GM03348 (cell line): ENCODE measurements around the gene ADISSP.

Experiments used
- DNase-seq: peaks from one replicate; pipeline ENCODE4 v3.0.0; 2012; ENCODE audit warnings: low spot score

Gene ADISSP

DNA sequence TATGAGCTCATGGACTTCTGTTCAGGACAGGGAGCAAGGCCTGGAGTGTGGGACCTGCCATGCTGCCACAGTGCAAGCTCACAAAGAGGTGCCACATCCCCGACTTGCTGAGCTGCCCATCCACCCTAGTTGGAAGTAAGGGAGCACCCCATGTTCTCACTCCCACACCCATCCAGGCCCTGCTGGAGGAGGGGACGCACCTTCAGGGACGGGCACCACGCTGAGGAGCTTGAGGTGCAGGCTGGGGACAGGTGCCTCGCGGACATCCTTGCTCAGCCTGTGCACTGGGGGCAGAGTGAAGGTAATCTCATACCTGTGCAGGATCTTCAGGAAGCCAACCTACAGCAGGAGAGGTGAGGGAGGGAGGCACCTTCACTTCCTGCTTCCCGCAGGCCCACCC, 12.3 kb downstream of the ADISSP start:
- DNase-seq: no peak

- no peak for DNase-seq
These were observed 13.3 kb downstream of the ADISSP start for GRCh38 chr20:3754276-3754630.

DNA sequence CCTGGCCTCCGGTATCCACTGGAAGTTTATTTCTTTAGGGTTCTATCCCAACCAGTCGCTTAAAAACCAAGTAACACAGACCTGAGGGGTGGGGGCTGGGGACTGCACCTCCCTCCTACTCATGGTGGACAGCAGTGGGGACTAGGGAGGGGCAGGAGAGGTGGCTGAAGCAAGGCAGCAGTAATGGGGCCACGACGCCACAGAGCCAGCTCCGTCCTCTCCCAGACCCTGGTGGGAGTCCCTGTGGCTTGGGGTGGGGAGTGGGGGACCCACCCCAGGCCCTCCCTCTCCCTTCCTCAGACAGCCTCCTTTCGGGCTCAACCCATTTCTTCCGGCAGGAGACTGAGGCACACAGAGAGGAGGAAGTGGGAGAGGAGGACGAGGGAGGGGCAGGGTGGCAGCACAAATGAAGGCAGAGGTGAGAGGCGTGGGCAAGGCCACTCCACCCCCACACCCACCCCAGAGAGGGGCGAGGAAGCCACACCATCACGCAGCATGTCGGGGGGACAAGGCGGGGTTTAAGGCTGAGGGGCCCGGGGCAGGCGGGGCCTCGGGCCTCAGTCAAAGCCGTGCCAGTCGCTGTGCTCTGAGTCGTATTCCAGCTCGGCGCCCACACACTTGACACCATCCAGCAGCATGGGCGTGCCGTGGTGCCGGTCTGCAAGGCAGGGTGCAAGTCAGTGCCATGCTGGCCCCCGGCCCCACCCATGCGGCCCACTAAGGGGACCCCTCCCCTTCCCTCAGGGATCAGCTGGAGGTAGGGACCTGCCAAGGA, 13.9 kb downstream of the ADISSP start:
- no peak for DNase-seq

GRCh38 chr20:3753098-3753497, 14.5 kb downstream of the ADISSP start:
- DNase-seq: peak; percentile 89

DNA sequence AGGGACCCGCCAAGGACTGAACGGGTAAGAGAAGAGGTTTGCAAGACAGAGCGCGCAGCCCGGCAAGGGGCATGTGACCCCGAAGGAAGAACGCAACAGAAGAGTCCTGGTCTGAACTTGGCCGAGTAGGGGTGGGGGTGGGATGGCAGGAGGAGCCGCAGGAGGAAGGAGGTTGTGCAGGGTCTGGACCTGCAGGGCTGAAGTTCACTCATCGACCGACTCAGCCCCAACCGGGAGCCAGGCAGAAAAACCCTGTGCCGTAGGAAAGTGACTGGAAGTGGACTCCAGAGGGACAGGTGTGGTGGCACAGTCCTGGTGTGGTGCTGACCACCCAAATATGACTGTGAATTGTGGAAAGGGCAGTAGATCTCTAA, 15.2 kb downstream of the ADISSP start:
- no peak for DNase-seq

GRCh38 chr20:3751675-3752385, 15.7 kb downstream of the ADISSP start:
- DNase-seq: no peak

- no peak for DNase-seq
These were observed 16.3 kb downstream of the ADISSP start for GRCh38 chr20:3751305-3751674.

DNA sequence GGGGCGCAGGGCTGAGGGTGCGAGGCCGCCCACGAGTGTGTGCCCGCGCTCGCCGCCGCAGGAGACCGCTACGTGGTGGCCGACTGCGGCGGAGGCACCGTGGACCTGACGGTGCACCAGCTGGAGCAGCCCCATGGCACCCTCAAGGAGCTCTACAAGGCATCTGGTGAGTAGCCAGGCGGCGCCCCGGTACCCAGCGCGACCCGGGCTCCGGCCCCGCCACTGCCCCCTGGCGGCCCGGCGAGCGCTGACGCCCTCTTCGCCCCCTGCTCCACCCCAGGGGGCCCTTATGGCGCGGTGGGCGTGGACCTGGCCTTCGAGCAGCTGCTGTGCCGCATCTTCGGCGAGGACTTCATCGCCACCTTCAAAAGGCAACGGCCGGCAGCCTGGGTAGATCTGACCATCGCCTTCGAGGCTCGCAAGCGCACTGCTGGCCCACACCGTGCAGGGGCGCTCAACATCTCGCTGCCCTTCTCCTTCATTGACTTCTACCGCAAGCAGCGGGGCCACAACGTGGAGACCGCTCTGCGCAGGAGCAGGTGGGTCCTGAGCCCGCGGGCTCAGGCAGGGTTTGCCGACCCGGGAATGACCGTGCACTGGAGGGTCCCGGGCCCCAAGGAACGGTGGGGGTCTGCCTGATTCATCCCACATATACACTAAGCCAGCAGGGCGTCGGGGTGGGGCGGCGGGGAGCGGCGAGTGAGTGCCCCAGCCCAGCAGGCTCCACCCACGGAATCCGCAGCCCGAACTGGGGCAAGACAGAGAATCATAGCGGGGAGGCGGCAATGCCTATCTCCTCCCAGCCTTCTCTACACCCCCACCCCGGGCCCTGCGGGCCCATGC, 17.6 kb downstream of the ADISSP start:
- DNase-seq: peak; percentile 62

- no peak for DNase-seq
These were observed 18.4 kb downstream of the ADISSP start for GRCh38 chr20:3749087-3749688.

GRCh38 chr20:3748073-3748472, 19.5 kb downstream of the ADISSP start:
- no peak for DNase-seq

DNA sequence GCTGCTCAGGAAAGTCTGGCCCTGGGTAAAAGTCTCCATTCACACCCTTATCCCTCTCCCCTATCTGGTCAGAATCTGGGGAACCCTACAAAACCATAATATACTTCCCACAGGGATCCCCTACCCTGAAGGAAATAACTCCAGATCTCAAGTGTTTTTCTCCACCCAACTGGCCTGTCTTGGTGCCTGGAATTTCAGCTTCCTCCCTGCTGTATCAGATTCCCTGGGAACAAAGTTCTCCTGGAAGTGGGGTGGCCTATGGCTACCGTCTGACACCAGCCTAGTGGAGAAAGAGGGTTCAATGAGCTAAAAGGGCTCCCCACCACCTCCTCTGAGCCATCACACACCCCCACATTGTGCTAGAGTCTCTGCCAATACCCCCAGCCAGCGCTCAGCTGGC, 20.1 kb downstream of the ADISSP start:
- DNase-seq: no peak

DNA sequence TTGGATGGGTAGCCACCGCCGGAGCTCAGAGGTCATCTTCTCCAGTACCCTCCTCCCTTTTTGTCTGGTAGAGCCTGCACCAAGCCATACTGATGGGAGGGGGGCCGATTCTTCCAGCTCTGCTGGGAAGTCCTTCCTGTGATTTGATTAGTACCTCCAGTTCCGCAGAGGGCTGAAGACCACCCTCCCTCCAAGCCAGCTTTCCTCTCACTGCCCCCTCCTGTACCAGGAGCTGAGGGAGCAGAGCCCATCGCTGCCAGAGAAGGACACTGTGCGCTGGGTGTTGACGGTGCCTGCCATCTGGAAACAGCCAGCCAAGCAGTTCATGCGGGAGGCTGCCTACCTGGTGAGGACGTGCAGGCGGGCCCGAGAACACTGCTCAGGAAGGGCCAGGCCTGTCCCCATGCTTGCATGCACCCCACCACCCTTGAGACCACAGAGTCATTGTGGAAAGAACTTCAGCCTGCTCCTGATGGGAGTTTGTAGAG, 21.8 kb downstream of the ADISSP start:
- DNase-seq: no peak

- no peak for DNase-seq
These were observed 22.5 kb downstream of the ADISSP start for GRCh38 chr20:3744806-3745685.

- no peak for DNase-seq
These were observed 23.5 kb downstream of the ADISSP start for GRCh38 chr20:3744037-3744436.

GRCh38 chr20:3743251-3743650, 24.3 kb downstream of the ADISSP start:
- no peak for DNase-seq

- DNase-seq: no peak
These were observed 25.6 kb downstream of the ADISSP start for GRCh38 chr20:3741836-3742458.

- no peak for DNase-seq
These were observed 26.8 kb downstream of the ADISSP start for GRCh38 chr20:3740615-3741301.

- no peak for DNase-seq
These were observed 27.6 kb downstream of the ADISSP start for GRCh38 chr20:3739926-3740451.

DNA sequence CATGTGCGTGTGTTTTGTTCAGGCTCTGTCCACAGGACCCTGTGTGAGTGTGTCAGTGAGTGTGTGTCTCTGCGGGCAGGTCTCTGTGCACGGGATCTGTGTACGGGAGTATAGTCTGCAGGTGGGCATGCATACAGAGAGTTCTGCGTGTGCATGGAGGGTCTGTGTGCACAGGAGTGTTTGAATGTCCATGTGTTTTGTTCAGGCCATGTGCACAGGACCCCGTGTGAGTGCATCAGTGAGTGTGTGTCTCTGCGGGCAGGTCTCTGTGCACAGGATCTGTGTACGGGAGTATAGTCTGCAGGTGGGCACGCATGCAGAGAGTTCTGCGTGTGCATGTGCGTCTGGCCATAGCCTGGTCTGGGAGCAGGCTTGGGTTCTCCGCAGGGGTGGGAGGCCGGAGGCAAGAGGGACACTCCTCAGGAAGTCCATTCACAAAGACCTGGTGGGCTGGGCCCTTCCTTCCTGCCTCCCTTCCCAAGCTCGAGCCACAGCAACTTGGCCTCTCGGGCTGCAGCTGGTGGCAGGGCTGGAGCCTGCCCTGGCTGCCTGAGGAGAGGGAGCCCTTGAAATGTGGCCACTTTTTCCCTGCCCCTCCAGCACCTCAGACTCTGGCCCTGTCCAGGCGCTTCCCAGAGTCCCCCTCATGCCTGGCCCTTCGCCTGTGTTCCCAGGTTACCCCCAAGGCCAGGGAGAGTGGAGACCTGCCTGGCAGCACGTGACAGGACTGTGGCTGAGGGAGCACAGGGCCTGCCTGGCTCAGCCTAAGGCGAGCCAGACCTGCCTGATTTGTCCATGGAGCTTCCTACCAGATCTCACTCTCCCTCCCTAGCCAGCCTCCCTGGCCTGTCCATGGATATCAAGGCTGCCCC, 28.3 kb downstream of the ADISSP start:
- no peak for DNase-seq
